Endothelial cell of umbilical vein (primary cell): ENCODE measurements around the gene LARGE1. TPM values are rescaled to one million over a fixed set of nuclear protein-coding genes. Genes with fewer than 3 reads are reported as not detected.

Experiments used
- BruUV-seq: library from RNA; stranded (reverse); fragments of 400-500 nt; replicated peaks from 2 replicates; lab custom pipeline; 2021; lab: Mats Ljungman, UMichigan
- CTCF ChIA-PET: fragments of 300-600, 350-600 bp; sonication (Branson Sonifier 250); formaldehyde crosslinking; loops from one replicate; lab custom pipeline; 2021; ENCODE audit warnings: antibody characterized with exemption, inconsistent platforms; lab: Charles Lee
- POLR2A ChIA-PET: fragments of 300-600, 350-600 bp; sonication (Branson Sonifier 250); formaldehyde crosslinking; loops from one replicate; lab custom pipeline; 2021; ENCODE audit warnings: antibody characterized with exemption, inconsistent platforms; lab: Charles Lee
- DNase-seq: peaks from one replicate; pipeline ENCODE4 v3.0.0-alpha.2; 2011; ENCODE audit warnings: low read depth, low spot score
- FAIRE-seq: peaks from 2 replicates; lab custom pipeline; 2011; peaks lifted over from hg19 to GRCh38; lab: Jason Lieb, UNC
- H2AFZ ChIP-seq: 2 replicates; pipeline ENCODE4 v1.6.0; 2012; ENCODE audit warnings: low read depth, low read length, control low read depth, inconsistent platforms
- H3K27ac ChIP-seq: 2 replicates; pipeline ENCODE4 v1.5.1; 2011; ENCODE audit warnings: low read depth, mild to moderate bottlenecking, control low read depth, low read length, moderate library complexity; ENCODE audit not compliant: insufficient read depth
- H3K27me3 ChIP-seq, 2 experiments: 2 replicates each; pipeline versions ENCODE4 v1.6.0 to v1.6.1; 2011; ENCODE audit warnings: low read length in 2 of 2, mixed read lengths in 1 of 2; ENCODE audit not compliant: control insufficient read depth in 2 of 2, insufficient read depth in 2 of 2
- H3K36me3 ChIP-seq, 2 experiments: 2 replicates in 1 of 2; 3 replicates in 1 of 2; pipeline ENCODE4 v1.5.1; 2011; ENCODE audit warnings: low read length in 2 of 2, mild to moderate bottlenecking in 1 of 2, moderate library complexity in 1 of 2; ENCODE audit not compliant: control insufficient read depth in 2 of 2, insufficient read depth in 2 of 2; ENCODE audit errors: extremely low read depth in 1 of 2
- H3K4me1 ChIP-seq: 3 replicates; pipeline ENCODE4 v1.5.1; 2011; ENCODE audit warnings: mild to moderate bottlenecking, low read length; ENCODE audit not compliant: control insufficient read depth, insufficient read depth; ENCODE audit errors: extremely low read depth
- H3K4me2 ChIP-seq: 2 replicates; pipeline ENCODE4 v1.6.1; 2011; ENCODE audit warnings: low read length, control low read depth, mixed read lengths; ENCODE audit not compliant: insufficient read depth
- H3K4me3 ChIP-seq, 3 experiments: fragments of 200-600 bp in 1 of 3; sonication (generic), shearing (Covaris generic) in 1 of 3; replicated peaks in 1 of 3; 2 replicates each; pipeline ENCODE4 v1.5.1; 2011 to 2016; ENCODE audit warnings: control low read depth in 3 of 3, low read length in 3 of 3, mild to moderate bottlenecking in 2 of 3, inconsistent platforms in 1 of 3, low read depth in 1 of 3, moderate library complexity in 1 of 3; ENCODE audit not compliant: insufficient read depth in 1 of 3
- H3K79me2 ChIP-seq: 2 replicates; pipeline ENCODE4 v1.6.0; 2012; ENCODE audit warnings: low read length, inconsistent platforms; ENCODE audit not compliant: control insufficient read depth, insufficient read depth
- H3K9ac ChIP-seq: replicated peaks from 2 replicates; pipeline ENCODE3; 2011; ENCODE audit warnings: low read length, control low read depth; ENCODE audit not compliant: insufficient read depth; ENCODE audit errors: extremely low read depth
- H3K9me1 ChIP-seq: replicated peaks from 3 replicates; pipeline ENCODE4 v1.6.0; 2011; ENCODE audit warnings: mild to moderate bottlenecking, low read length; ENCODE audit not compliant: control insufficient read depth, insufficient read depth; ENCODE audit errors: extremely low read depth
- H3K9me3 ChIP-seq: replicated peaks from 2 replicates; pipeline ENCODE4 v1.5.1; 2012; ENCODE audit warnings: low read length, inconsistent platforms; ENCODE audit not compliant: control insufficient read depth, insufficient read depth
- H4K20me1 ChIP-seq: replicated peaks from 2 replicates; pipeline ENCODE3; 2011; ENCODE audit warnings: mild to moderate bottlenecking, low read length; ENCODE audit not compliant: control insufficient read depth, insufficient read depth; ENCODE audit errors: extremely low read depth
- CTCF ChIP-seq, 2 donors: IDR thresholded peaks; 1 replicate in 1 of 2; 2 replicates in 1 of 2; pipeline ENCODE4 v1.5.1; 2011; ENCODE audit warnings: low read length in 2 of 2, mild to moderate bottlenecking in 2 of 2, moderate library complexity in 2 of 2, control low read depth in 1 of 2, inconsistent platforms in 1 of 2, low read depth in 1 of 2; ENCODE audit not compliant: insufficient read depth in 1 of 2; ENCODE audit errors: extremely low read depth in 1 of 2
- EZH2 ChIP-seq: IDR thresholded peaks from 2 replicates; pipeline ENCODE4 v1.6.1; 2012; ENCODE audit warnings: borderline replicate concordance, low read depth, mild to moderate bottlenecking, moderate library complexity, low read length, inconsistent platforms; ENCODE audit not compliant: severe bottlenecking
- GATA2 ChIP-seq: IDR thresholded peaks from 2 replicates; pipeline ENCODE4 v1.7.0; 2011; ENCODE audit warnings: low read depth, mild to moderate bottlenecking, moderate library complexity, mixed read lengths, low read length; ENCODE audit not compliant: insufficient read length, insufficient read depth
- JUN ChIP-seq: IDR thresholded peaks from 2 replicates; pipeline ENCODE4 v1.6.1; 2011; ENCODE audit warnings: borderline replicate concordance, low read depth; ENCODE audit not compliant: insufficient read length, insufficient read depth
- MAX ChIP-seq: IDR thresholded peaks from 2 replicates; pipeline ENCODE4 v1.6.1; 2011; ENCODE audit not compliant: insufficient read depth, insufficient read length
- MYC ChIP-seq: IDR thresholded peaks from one replicate; pipeline ENCODE4 v1.6.1; 2011; ENCODE audit warnings: mild to moderate bottlenecking, low read depth, low read length
- POLR2A ChIP-seq: IDR thresholded peaks from 2 replicates; pipeline ENCODE4 v1.6.1; 2012; ENCODE audit warnings: low read depth, mild to moderate bottlenecking, control low read depth, low read length
- POLR2AphosphoS5 ChIP-seq: IDR thresholded peaks from 2 replicates; pipeline ENCODE4 v1.6.1; 2012; ENCODE audit warnings: low read depth, mild to moderate bottlenecking, control low read depth, low read length, moderate library complexity; ENCODE audit not compliant: insufficient read depth
- dilution Hi-C: fragments of 300-500 bp; cut with MboI; formaldehyde crosslinking; loops from one replicate; pipeline ENCODE4 v1.15.0; 2019; ENCODE audit warnings: low sequenced_read_pairs; ENCODE audit not compliant: extremely low pct_ligation_motif_present
- intact Hi-C: fragments of 100-400 bp; cut with micrococcal nuclease; formaldehyde crosslinking; loops from one replicate; pipeline ENCODE4 v1.10.0; 2022
- polyA plus RNA-seq, 4 experiments: library from polyadenylated mRNA; depleted of rRNA in 3 of 4; stranded (reverse) in 3 of 4; unstranded in 1 of 4; fragments of >200 nt; gene quantifications; 2 replicates each; pipeline versions ENCODE4 v1.2.1 to v1.2.3, GENCODE V29; 2011 to 2012; ENCODE audit warnings: missing spikeins in 1 of 4
- total RNA-seq: library from RNA; stranded (reverse); gene quantifications from 2 replicates; pipeline ENCODE4 v1.2.3, GENCODE V29; 2021

The LARGE1 gene
- total and polyA plus RNA-seq, 2 donors (not counting 3 experiments of a cell fraction or from before 2014, with no cell fraction given), result 0.95 to 4.4 TPM

- dilution Hi-C loops, result no loop called here
- Histone ChIP-seq H4K20me1 (no peaks in the 10 kb centered on the region), H3K9ac (no peak overlapping the region), H3K79me2 (no peaks in the 10 kb centered on the region), H3K9me3 (peaks cover 10% of the 10 kb centered on the region), H3K9me1 (no peaks in the 10 kb centered on the region), H3K27ac (no peak overlapping the region), H3K4me1 (no peaks in the 10 kb centered on the region), H3K4me2 (no peak overlapping the region), H3K27me3 (no peaks in the 10 kb centered on the region), H3K4me3 (no peak overlapping the region), H2AFZ (no peak overlapping the region), H3K36me3 (no peaks in the 10 kb centered on the region)
- ChIA-PET CTCF (no interaction called here), POLR2A (no interaction called here)
- DNase-seq, result no peak
- no TSS peak for BruUV-seq
- TF ChIP-seq JUN (no peak), EZH2 (no peak), GATA2 (no peak), CTCF (IDR thresholded peaks at IDR 0.05; ENCODE audit: extremely low read depth in 1 of 2, insufficient read depth in 1 of 2, low read depth in 1 of 2, low read length in 2 of 2) (no peak), POLR2A (no peak), MAX (no peak), POLR2AphosphoS5 (no peak), MYC (no peak)
- no peak for FAIRE-seq
- intact Hi-C loops, result no loop called here
These were observed 191.4 kb downstream of the LARGE1 start for GRCh38 chr22:33728847-33729246.
